ENCODE data around the gene KRT12. TPM values are rescaled to one million over a fixed set of nuclear protein-coding genes. Genes with fewer than 3 reads are reported as not detected.

KRT12 gene
- total RNA-seq, 3 donors from 2014 or later (not counting 1 experiment from before 2014, with no cell fraction given) = not detected

DNA sequence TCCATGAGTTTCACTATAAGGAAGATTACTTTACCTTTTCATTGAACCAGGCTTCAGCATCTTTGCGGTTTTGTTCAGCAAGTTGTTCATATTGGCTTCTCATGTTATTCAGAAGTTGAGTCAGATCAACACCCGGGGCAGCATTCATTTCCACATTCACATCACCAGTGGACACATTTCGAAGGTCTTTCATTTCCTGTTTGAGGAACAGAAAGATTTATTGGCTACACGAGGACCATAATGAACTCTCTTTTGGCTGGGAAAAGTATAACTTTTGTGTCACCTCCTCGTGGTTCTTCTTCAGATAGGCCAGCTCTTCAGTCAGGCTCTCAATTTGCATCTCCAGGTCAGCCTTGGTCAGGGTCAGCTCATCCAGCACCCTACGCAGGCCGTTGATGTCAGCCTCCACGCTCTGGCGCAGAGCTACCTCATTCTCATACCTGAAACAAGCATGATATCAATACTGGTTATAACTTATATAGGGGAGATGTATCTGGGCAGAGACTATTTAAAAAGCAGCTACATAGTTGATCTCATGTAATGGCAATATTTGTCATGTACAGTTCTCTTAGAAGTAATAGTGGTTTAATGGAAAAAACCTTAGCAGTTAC lies 46.7 kb downstream of the KRT12 start:
- no peaks in the 10 kb centered on the region for H3K9me3 ChIP-seq (ENCODE audit: control insufficient read depth, insufficient read depth, low read length)
- H3K4me3 Mint-ChIP-seq = peak overlapping the region; percentile 80
- no peak overlapping the region for H3K27ac ChIP-seq (ENCODE audit: low read length)
- H3K4me1 Mint-ChIP-seq = peaks cover 15 to 19% of the 10 kb centered on the region in 2 donors
- H3K27me3 ChIP-seq (ENCODE audit: control insufficient read depth, insufficient read depth, low read length) = no peaks in the 10 kb centered on the region
- DNase-seq = no peak
- H3K36me3 Mint-ChIP-seq = peaks cover 11% of the 10 kb centered on the region
- H3K27ac Mint-ChIP-seq = peak overlapping the region in 1 of 2 donors; percentile 88
- no peak for ATAC-seq
- TF ChIP-seq CTCF (IDR thresholded peaks at IDR 0.05) = no peak
- H3K36me3 ChIP-seq (ENCODE audit: control insufficient read depth, insufficient read depth, low read length) = peaks cover 4% of the 10 kb centered on the region
- peaks cover 2 to 4% of the 10 kb centered on the region in 2 donors for H3K9me3 Mint-ChIP-seq
- intact Hi-C loops (cut with micrococcal nuclease) = no loop called here
- H3K4me1 ChIP-seq (ENCODE audit: control insufficient read depth, insufficient read depth, low read length) = peaks cover 3% of the 10 kb centered on the region
- peaks cover 8 to 28% of the 10 kb centered on the region in 2 donors for H3K27me3 Mint-ChIP-seq (ENCODE audit: low read depth in 2 of 2)
- H3K4me3 ChIP-seq (ENCODE audit: low read length) = no peak overlapping the region
- WGBS (ENCODE audit: insufficient coverage) = 71% methylated on average over 5 of the region's 9 CpGs

DNA sequence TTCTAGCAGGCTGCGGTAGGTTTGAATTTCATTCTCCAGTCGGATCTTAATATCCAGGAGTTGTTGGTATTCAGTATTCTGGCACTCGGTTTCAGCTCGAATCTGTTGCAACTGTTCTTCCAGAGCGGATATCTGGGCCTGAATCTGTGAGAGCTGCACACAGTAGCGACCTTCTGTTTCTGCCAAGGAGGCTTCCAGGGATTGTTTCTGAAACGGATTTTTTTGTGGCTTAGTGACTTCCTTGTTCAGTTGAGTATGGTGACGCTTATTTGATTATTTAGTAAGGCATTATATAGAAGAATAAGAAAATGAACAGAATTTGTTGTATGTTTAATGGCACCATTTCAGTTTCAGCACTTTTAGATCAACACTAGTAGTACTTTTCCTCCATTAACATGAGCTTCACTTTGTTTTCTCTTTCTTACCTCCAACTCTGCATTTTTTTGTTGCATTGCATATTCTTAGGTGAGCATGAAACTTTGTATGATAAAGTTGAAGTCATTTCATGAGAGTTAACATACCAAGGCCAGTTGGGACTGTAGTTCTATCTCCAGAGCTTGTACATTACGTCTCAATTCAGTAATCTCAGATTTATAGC lies 47.4 kb downstream of the KRT12 start:
- H3K36me3 Mint-ChIP-seq = peaks cover 11% of the 10 kb centered on the region
- TF ChIP-seq CTCF (IDR thresholded peaks at IDR 0.05) = no peak
- H3K4me3 ChIP-seq (ENCODE audit: low read length) = peak overlapping the region; percentile 53
- H3K27ac ChIP-seq (ENCODE audit: low read length) = peak overlapping the region; percentile 64
- ATAC-seq (no peak), DNase-seq (peak in 1 of 2 donors; percentile 20)
- 78% methylated on average over 8 of the region's 9 CpGs for WGBS (ENCODE audit: insufficient coverage)
- peaks cover 3% of the 10 kb centered on the region for H3K4me1 ChIP-seq (ENCODE audit: control insufficient read depth, insufficient read depth, low read length)
- peaks cover 3 to 4% of the 10 kb centered on the region in 2 donors for H3K9me3 Mint-ChIP-seq
- peaks cover 15 to 19% of the 10 kb centered on the region in 2 donors for H3K4me1 Mint-ChIP-seq
- peaks cover 4% of the 10 kb centered on the region for H3K36me3 ChIP-seq (ENCODE audit: control insufficient read depth, insufficient read depth, low read length)
- peaks cover 11 to 24% of the 10 kb centered on the region in 2 donors for H3K27me3 Mint-ChIP-seq (ENCODE audit: low read depth in 2 of 2)
- peaks cover 3% of the 10 kb centered on the region for H3K27me3 ChIP-seq (ENCODE audit: control insufficient read depth, insufficient read depth, low read length)
- H3K27ac Mint-ChIP-seq = peak overlapping the region; percentile 88 to 94
- intact Hi-C loops (cut with micrococcal nuclease) = no loop called here
- H3K4me3 Mint-ChIP-seq = peak overlapping the region; percentile 80
- H3K9me3 ChIP-seq (ENCODE audit: control insufficient read depth, insufficient read depth, low read length) = no peaks in the 10 kb centered on the region

DNA sequence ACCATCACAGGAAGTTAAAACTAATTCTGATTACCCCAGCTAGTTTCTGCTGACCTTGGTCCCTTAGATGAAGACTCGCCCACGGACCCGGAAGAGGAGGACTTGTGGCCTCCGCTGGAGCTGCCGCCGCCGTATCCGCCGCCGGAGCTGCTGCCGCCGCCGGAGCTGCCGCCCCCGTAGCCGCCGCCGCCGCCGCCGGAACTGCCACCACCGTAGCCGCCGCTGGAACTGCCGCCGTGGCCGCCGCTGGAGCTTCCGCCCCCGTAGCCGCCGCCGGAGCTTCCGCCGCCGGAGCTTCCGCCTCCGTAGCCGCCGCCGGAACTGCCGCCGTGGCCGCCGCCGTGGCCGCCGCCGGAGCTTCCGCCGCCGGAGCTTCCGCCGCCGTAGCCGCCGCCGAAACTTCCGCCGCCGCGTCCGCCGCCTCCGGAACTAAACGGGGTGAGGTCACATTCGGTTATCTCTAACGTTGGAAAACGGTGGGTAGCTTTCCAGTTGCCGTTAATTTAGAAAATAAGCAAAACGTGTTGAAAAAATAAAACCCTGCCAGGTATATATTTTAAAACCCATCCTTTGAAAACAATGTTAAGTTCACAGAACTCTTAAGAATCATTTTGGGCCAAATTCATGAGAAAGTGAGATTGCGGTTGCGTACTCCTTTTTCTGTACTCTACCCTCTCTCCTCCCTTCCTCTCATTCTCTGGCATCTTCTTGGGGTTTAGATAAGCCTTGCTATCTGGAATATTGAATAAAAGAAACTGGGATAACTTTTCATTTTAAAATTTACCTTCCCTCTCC lies 48.1 kb downstream of the KRT12 start:
- ATAC-seq = peak; percentile 87 to 90 (median 88)
- peak overlapping the region; percentile 85 for H3K4me3 ChIP-seq (ENCODE audit: low read length)
- intact Hi-C loops (cut with micrococcal nuclease) = no loop called here
- Mint-ChIP-seq H3K4me3 (peak overlapping the region; percentile 98), H3K27me3 (ENCODE audit: low read depth in 2 of 2) (peaks cover 14 to 24% of the 10 kb centered on the region in 2 donors), H3K9me3 (peaks cover 4 to 5% of the 10 kb centered on the region in 2 donors), H3K36me3 (peaks cover 11% of the 10 kb centered on the region), H3K27ac (peak overlapping the region; percentile 88 to 94), H3K4me1 (peaks cover 11 to 19% of the 10 kb centered on the region in 2 donors)
- peak overlapping the region; percentile 83 for H3K27ac ChIP-seq (ENCODE audit: low read length)
- H3K4me1 ChIP-seq (ENCODE audit: control insufficient read depth, insufficient read depth, low read length) = peaks cover 3% of the 10 kb centered on the region
- no peak for TF ChIP-seq CTCF (IDR thresholded peaks at IDR 0.05)
- peak; percentile 81 to 91 for DNase-seq
- no peaks in the 10 kb centered on the region for H3K9me3 ChIP-seq (ENCODE audit: control insufficient read depth, insufficient read depth, low read length)
- H3K27me3 ChIP-seq (ENCODE audit: control insufficient read depth, insufficient read depth, low read length) = peaks cover 3% of the 10 kb centered on the region
- peaks cover 4% of the 10 kb centered on the region for H3K36me3 ChIP-seq (ENCODE audit: control insufficient read depth, insufficient read depth, low read length)
- WGBS (ENCODE audit: insufficient coverage) = 2% methylated on average over 73 of the region's 73 CpGs

Measured in natural killer cell (primary cell).